Measurements from ENCODE around the gene ANKRD6.
"Not testable (repeated sequence)": the region's sequence is repeated elsewhere in the genome, so short reads cannot be mapped to it uniquely, and the experiment has no call there.

Gene ANKRD6

GRCh38 chr6:89611666-89612065 lies 178.7 kb downstream of the ANKRD6 start:
- no peaks in the 10 kb centered on the region for H3K27me3 ChIP-seq (replicated peaks; ENCODE audit: control insufficient read depth, insufficient read depth, low read length)
- no peaks in the 10 kb centered on the region for H3K4me1 ChIP-seq (ENCODE audit: control insufficient read depth, insufficient read depth, low read length)
- no peak overlapping the region for H3K4me3 ChIP-seq (ENCODE audit: low read length)
- DNase-seq (ENCODE audit: low read depth) = no peak
- H3K9me3 ChIP-seq (ENCODE audit: control insufficient read depth, low read length) = no peaks in the 10 kb centered on the region
- no peaks in the 10 kb centered on the region for H3K36me3 ChIP-seq (ENCODE audit: control insufficient read depth, insufficient read depth, low read length, severe bottlenecking)
- no peak overlapping the region for H3K9ac ChIP-seq (ENCODE audit: low read length)

- DNase-seq (ENCODE audit: low read depth) = no peak
- Histone ChIP-seq H3K9me3 (ENCODE audit: control insufficient read depth, low read length) (no peaks in the 10 kb centered on the region), H3K27me3 (replicated peaks; ENCODE audit: control insufficient read depth, insufficient read depth, low read length) (no peaks in the 10 kb centered on the region), H3K4me1 (ENCODE audit: control insufficient read depth, insufficient read depth, low read length) (no peaks in the 10 kb centered on the region), H3K9ac (ENCODE audit: low read length) (no peak overlapping the region), H3K4me3 (ENCODE audit: low read length) (no peak overlapping the region), H3K36me3 (ENCODE audit: control insufficient read depth, insufficient read depth, low read length, severe bottlenecking) (no peaks in the 10 kb centered on the region)
Observed at GRCh38 chr6:89612121-89612520, 179.2 kb downstream of the ANKRD6 start.

GRCh38 chr6:89613790-89614189 lies 180.8 kb downstream of the ANKRD6 start:
- Histone ChIP-seq H3K36me3 (ENCODE audit: control insufficient read depth, insufficient read depth, low read length, severe bottlenecking) (no peaks in the 10 kb centered on the region), H3K9ac (ENCODE audit: low read length) (no peak overlapping the region)

GRCh38 chr6:89615882-89616281 lies 182.9 kb downstream of the ANKRD6 start:
- no peak for DNase-seq (ENCODE audit: low read depth)

More at GRCh38 chr6:89613790-89614189, 180.8 kb downstream of the ANKRD6 start:
- Histone ChIP-seq H3K4me3 (ENCODE audit: low read length) (no peak overlapping the region), H3K4me1 (ENCODE audit: control insufficient read depth, insufficient read depth, low read length) (no peaks in the 10 kb centered on the region), H3K27me3 (replicated peaks; ENCODE audit: control insufficient read depth, insufficient read depth, low read length) (no peaks in the 10 kb centered on the region), H3K9me3 (ENCODE audit: control insufficient read depth, low read length) (no peaks in the 10 kb centered on the region)
- no peak for DNase-seq (ENCODE audit: low read depth)

GRCh38 chr6:89616531-89616930 lies 183.6 kb downstream of the ANKRD6 start:
- Histone ChIP-seq H3K4me3 (ENCODE audit: low read length) (no peak overlapping the region), H3K4me1 (ENCODE audit: control insufficient read depth, insufficient read depth, low read length) (no peaks in the 10 kb centered on the region), H3K9me3 (ENCODE audit: control insufficient read depth, low read length) (no peaks in the 10 kb centered on the region), H3K27me3 (replicated peaks; ENCODE audit: control insufficient read depth, insufficient read depth, low read length) (no peaks in the 10 kb centered on the region), H3K9ac (ENCODE audit: low read length) (no peak overlapping the region), H3K36me3 (ENCODE audit: control insufficient read depth, insufficient read depth, low read length, severe bottlenecking) (no peaks in the 10 kb centered on the region)
- DNase-seq (ENCODE audit: low read depth) = no peak

More at GRCh38 chr6:89615882-89616281, 182.9 kb downstream of the ANKRD6 start:
- no peak overlapping the region for H3K9ac ChIP-seq (ENCODE audit: low read length)
- no peaks in the 10 kb centered on the region for H3K27me3 ChIP-seq (replicated peaks; ENCODE audit: control insufficient read depth, insufficient read depth, low read length)
- no peaks in the 10 kb centered on the region for H3K9me3 ChIP-seq (ENCODE audit: control insufficient read depth, low read length)
- no peaks in the 10 kb centered on the region for H3K4me1 ChIP-seq (ENCODE audit: control insufficient read depth, insufficient read depth, low read length)
- H3K36me3 ChIP-seq (ENCODE audit: control insufficient read depth, insufficient read depth, low read length, severe bottlenecking) = no peaks in the 10 kb centered on the region
- no peak overlapping the region for H3K4me3 ChIP-seq (ENCODE audit: low read length)

GRCh38 chr6:89618026-89618425 lies 185.1 kb downstream of the ANKRD6 start:
- H3K9ac ChIP-seq (ENCODE audit: low read length) = no peak overlapping the region
- no peaks in the 10 kb centered on the region for H3K4me1 ChIP-seq (ENCODE audit: control insufficient read depth, insufficient read depth, low read length)
- no peaks in the 10 kb centered on the region for H3K9me3 ChIP-seq (ENCODE audit: control insufficient read depth, low read length)
- DNase-seq (ENCODE audit: low read depth) = no peak
- no peaks in the 10 kb centered on the region for H3K27me3 ChIP-seq (replicated peaks; ENCODE audit: control insufficient read depth, insufficient read depth, low read length)
- H3K36me3 ChIP-seq (ENCODE audit: control insufficient read depth, insufficient read depth, low read length, severe bottlenecking) = no peaks in the 10 kb centered on the region
- no peak overlapping the region for H3K4me3 ChIP-seq (ENCODE audit: low read length)

- no peak for DNase-seq (ENCODE audit: low read depth)
Observed at GRCh38 chr6:89619567-89619966, 186.6 kb downstream of the ANKRD6 start.

GRCh38 chr6:89623749-89624148 lies 190.8 kb downstream of the ANKRD6 start:
- no peak overlapping the region for H3K9ac ChIP-seq (ENCODE audit: low read length)
- H3K4me1 ChIP-seq (ENCODE audit: control insufficient read depth, insufficient read depth, low read length) = no peaks in the 10 kb centered on the region
- no peak for DNase-seq (ENCODE audit: low read depth)
- H3K27me3 ChIP-seq (replicated peaks; ENCODE audit: control insufficient read depth, insufficient read depth, low read length) = no peaks in the 10 kb centered on the region
- H3K9me3 ChIP-seq (ENCODE audit: control insufficient read depth, low read length) = no peaks in the 10 kb centered on the region
- H3K36me3 ChIP-seq (ENCODE audit: control insufficient read depth, insufficient read depth, low read length, severe bottlenecking) = peaks cover 16% of the 10 kb centered on the region
- no peak overlapping the region for H3K4me3 ChIP-seq (ENCODE audit: low read length)

More at GRCh38 chr6:89619567-89619966, 186.6 kb downstream of the ANKRD6 start:
- Histone ChIP-seq H3K9ac (ENCODE audit: low read length) (no peak overlapping the region), H3K27me3 (replicated peaks; ENCODE audit: control insufficient read depth, insufficient read depth, low read length) (no peaks in the 10 kb centered on the region), H3K36me3 (ENCODE audit: control insufficient read depth, insufficient read depth, low read length, severe bottlenecking) (peaks cover 3% of the 10 kb centered on the region), H3K4me3 (ENCODE audit: low read length) (no peak overlapping the region), H3K4me1 (ENCODE audit: control insufficient read depth, insufficient read depth, low read length) (no peaks in the 10 kb centered on the region), H3K9me3 (ENCODE audit: control insufficient read depth, low read length) (no peaks in the 10 kb centered on the region)

GRCh38 chr6:89630488-89630887 lies 197.5 kb downstream of the ANKRD6 start:
- Histone ChIP-seq H3K9ac (ENCODE audit: low read length) (no peak overlapping the region), H3K27me3 (replicated peaks; ENCODE audit: control insufficient read depth, insufficient read depth, low read length) (no peaks in the 10 kb centered on the region), H3K4me3 (ENCODE audit: low read length) (no peak overlapping the region), H3K9me3 (ENCODE audit: control insufficient read depth, low read length) (no peaks in the 10 kb centered on the region), H3K4me1 (ENCODE audit: control insufficient read depth, insufficient read depth, low read length) (no peaks in the 10 kb centered on the region), H3K36me3 (ENCODE audit: control insufficient read depth, insufficient read depth, low read length, severe bottlenecking) (peaks cover 28% of the 10 kb centered on the region)
- no peak for DNase-seq (ENCODE audit: low read depth)

GRCh38 chr6:89636412-89636811 lies 203.5 kb downstream of the ANKRD6 start:
- DNase-seq (ENCODE audit: low read depth); H3K36me3 ChIP-seq (ENCODE audit: control insufficient read depth, insufficient read depth, low read length, severe bottlenecking); H3K27me3 ChIP-seq (replicated peaks; ENCODE audit: control insufficient read depth, insufficient read depth, low read length); H3K9me3 ChIP-seq (ENCODE audit: control insufficient read depth, low read length); H3K4me3 ChIP-seq (ENCODE audit: low read length); H3K9ac ChIP-seq (ENCODE audit: low read length): not testable (repeated sequence)
- peaks cover 16% of the 10 kb centered on the region for H3K4me1 ChIP-seq (ENCODE audit: control insufficient read depth, insufficient read depth, low read length)

- Histone ChIP-seq H3K36me3 (ENCODE audit: control insufficient read depth, insufficient read depth, low read length, severe bottlenecking) (peaks cover 12% of the 10 kb centered on the region), H3K4me3 (ENCODE audit: low read length) (peak overlapping the region; percentile 96), H3K27me3 (replicated peaks; ENCODE audit: control insufficient read depth, insufficient read depth, low read length) (no peaks in the 10 kb centered on the region), H3K9ac (ENCODE audit: low read length) (peak overlapping the region; percentile 94), H3K4me1 (ENCODE audit: control insufficient read depth, insufficient read depth, low read length) (peaks cover 18% of the 10 kb centered on the region), H3K9me3 (ENCODE audit: control insufficient read depth, low read length) (no peaks in the 10 kb centered on the region)
- no peak for DNase-seq (ENCODE audit: low read depth)
Observed at GRCh38 chr6:89637960-89638319, 205.0 kb downstream of the ANKRD6 start.

Measured in adipocyte (in vitro differentiated cells).